KMS-11 (cell line): ENCODE results near the gene PTGR2.
"Not testable (repeated sequence)": the region's sequence is repeated elsewhere in the genome, so short reads cannot be mapped to it uniquely, and the experiment has no call there.

Source experiments
- H2AFZ ChIP-seq: fragments of 200-600 bp; sonication (generic); 2 replicates; pipeline ENCODE4 v1.6.1; 2016; ENCODE audit warnings: antibody characterized with exemption, mixed run types, low read depth
- H3K27ac ChIP-seq: fragments of 200-600 bp; sonication (generic); 2 replicates; pipeline ENCODE4 v1.6.1; 2016; ENCODE audit warnings: mild to moderate bottlenecking, mixed run types
- H3K27me3 ChIP-seq: fragments of 200-600 bp; sonication (generic); 2 replicates; pipeline ENCODE4 v1.6.1; 2017; ENCODE audit warnings: mild to moderate bottlenecking, low read depth, mixed run types, moderate library complexity; ENCODE audit not compliant: insufficient read depth
- H3K36me3 ChIP-seq: fragments of 200-600 bp; sonication (generic); 2 replicates; pipeline ENCODE4 v1.6.1; 2017; ENCODE audit warnings: mild to moderate bottlenecking, mixed run types; ENCODE audit not compliant: insufficient read depth
- H3K4me1 ChIP-seq: fragments of 200-600 bp; sonication (generic); 2 replicates; pipeline ENCODE4 v1.6.1; 2016; ENCODE audit warnings: mild to moderate bottlenecking, low read depth, mixed run types; ENCODE audit not compliant: poor library complexity, severe bottlenecking
- H3K4me2 ChIP-seq: fragments of 200-600 bp; sonication (generic); 2 replicates; pipeline ENCODE4 v1.7.0; 2016; ENCODE audit warnings: mild to moderate bottlenecking, mixed run types
- H3K4me3 ChIP-seq: fragments of 200-600 bp; sonication (generic); IDR thresholded peaks from 2 replicates; pipeline ENCODE4 v1.6.1; 2017; ENCODE audit warnings: low read depth, low read length, mixed read lengths; ENCODE audit not compliant: insufficient read depth
- H3K79me2 ChIP-seq: fragments of 200-600 bp; sonication (generic); 2 replicates; pipeline ENCODE4 v1.6.1; 2016; ENCODE audit warnings: low read depth, mixed run types; ENCODE audit not compliant: insufficient read depth
- H3K9ac ChIP-seq: fragments of 200-600 bp; sonication (generic); 2 replicates; pipeline ENCODE4 v1.6.1; 2016; ENCODE audit warnings: mild to moderate bottlenecking, mixed run types
- H4K20me1 ChIP-seq: fragments of 200-600 bp; sonication (generic); 2 replicates; pipeline ENCODE4 v1.6.1; 2016; ENCODE audit warnings: mild to moderate bottlenecking, mixed run types; ENCODE audit not compliant: insufficient read depth
- TF ChIP-seq, protein P1 (sequence below): fragments of 200-600 bp; sonication (generic); conservative IDR thresholded peaks from 2 replicates; pipeline ENCODE4 v1.6.1; 2017; ENCODE audit warnings: low read depth, mild to moderate bottlenecking, antibody characterized with exemption, low read length, moderate library complexity, mixed read lengths

PTGR2 gene

DNA sequence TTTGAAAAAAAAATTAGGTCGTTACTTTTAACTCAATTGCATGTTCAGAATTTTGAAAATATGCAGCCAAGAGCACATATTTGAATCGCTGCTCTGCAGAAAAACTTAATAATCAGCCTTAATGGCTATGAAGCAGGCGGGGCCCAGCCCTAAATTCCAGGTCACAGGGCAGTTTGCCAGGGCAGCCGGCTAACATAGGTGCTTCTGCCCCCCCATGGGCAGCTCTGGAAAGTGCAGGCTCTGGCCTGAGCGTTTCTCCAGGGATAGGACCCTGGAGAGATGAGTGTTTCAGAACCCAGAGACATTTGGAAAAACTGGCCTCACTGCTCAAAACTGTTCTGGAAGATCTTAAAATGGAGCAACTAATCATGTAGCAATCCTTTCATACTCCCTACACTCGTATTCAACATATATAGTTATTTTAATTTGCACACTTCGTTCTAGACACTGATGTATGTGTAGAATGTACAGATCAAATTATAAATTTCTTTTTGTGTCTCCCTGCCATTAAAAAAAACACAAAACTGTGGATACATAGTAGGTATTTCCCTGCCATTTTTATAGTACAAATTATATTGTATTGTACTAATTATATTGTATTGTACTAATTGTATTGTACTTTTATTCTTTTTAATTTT, 26.0 kb upstream of the PTGR2 start:
- Histone ChIP-seq H3K4me1 (peaks cover 6% of the 10 kb centered on the region), H3K27ac (no peak overlapping the region), H3K36me3 (no peaks in the 10 kb centered on the region), H3K79me2 (no peaks in the 10 kb centered on the region), H3K4me3 (no peak overlapping the region), H3K9ac (no peak overlapping the region), H2AFZ (no peak overlapping the region), H4K20me1 (no peaks in the 10 kb centered on the region), H3K27me3 (no peaks in the 10 kb centered on the region), H3K4me2 (no peak overlapping the region)
- TF ChIP-seq, protein P1, sequence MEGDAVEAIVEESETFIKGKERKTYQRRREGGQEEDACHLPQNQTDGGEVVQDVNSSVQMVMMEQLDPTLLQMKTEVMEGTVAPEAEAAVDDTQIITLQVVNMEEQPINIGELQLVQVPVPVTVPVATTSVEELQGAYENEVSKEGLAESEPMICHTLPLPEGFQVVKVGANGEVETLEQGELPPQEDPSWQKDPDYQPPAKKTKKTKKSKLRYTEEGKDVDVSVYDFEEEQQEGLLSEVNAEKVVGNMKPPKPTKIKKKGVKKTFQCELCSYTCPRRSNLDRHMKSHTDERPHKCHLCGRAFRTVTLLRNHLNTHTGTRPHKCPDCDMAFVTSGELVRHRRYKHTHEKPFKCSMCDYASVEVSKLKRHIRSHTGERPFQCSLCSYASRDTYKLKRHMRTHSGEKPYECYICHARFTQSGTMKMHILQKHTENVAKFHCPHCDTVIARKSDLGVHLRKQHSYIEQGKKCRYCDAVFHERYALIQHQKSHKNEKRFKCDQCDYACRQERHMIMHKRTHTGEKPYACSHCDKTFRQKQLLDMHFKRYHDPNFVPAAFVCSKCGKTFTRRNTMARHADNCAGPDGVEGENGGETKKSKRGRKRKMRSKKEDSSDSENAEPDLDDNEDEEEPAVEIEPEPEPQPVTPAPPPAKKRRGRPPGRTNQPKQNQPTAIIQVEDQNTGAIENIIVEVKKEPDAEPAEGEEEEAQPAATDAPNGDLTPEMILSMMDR: peak; percentile 59

DNA sequence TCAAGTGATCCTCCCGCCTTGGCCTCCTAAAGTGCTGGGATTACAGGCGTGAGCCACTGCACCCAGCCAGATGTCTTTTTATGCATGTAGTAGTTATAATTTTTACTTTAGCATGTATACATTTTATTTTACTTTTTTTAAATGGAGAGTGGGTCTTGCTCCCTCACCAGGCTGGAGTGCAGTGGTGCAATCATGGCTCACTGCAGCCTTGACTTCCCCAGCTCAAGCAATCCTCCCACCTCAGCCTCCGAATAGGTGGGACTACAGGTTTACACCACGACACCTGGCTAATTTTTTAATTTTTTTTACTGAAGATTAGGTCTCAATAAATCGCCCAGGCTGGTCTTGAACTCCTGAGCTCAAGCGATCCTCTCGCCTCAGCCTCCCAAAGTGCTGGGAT, 24.4 kb upstream of the PTGR2 start:
- H3K4me3 ChIP-seq, H3K4me1 ChIP-seq, H3K79me2 ChIP-seq, H3K27ac ChIP-seq, H4K20me1 ChIP-seq, H3K27me3 ChIP-seq, H2AFZ ChIP-seq, H3K36me3 ChIP-seq, H3K4me2 ChIP-seq, H3K9ac ChIP-seq: not testable (repeated sequence)

DNA sequence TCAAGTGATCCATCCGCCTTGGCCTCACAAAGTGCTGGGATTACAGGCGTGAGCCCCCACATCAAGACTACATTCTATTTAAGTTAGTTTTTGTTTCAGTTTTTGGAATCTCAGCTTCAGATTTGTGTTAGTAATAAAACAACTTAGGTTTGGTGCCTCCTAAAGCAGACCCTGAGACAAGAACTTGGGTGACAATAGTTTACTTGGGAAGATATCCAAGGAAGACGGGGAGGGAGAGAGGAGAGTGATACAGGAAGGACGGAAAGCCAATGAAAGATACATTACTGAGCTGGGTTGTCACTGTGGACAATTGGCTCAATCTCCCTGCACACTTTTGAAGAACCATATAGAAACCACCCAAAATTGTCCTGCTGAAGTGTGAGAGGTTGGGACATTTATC, 22.6 kb upstream of the PTGR2 start:
- Histone ChIP-seq H3K36me3 (no peaks in the 10 kb centered on the region), H3K27ac (no peak overlapping the region), H4K20me1 (no peaks in the 10 kb centered on the region), H3K79me2 (no peaks in the 10 kb centered on the region), H2AFZ (no peak overlapping the region), H3K27me3 (no peaks in the 10 kb centered on the region), H3K4me3 (no peak overlapping the region), H3K4me1 (peaks cover 6% of the 10 kb centered on the region), H3K4me2 (no peak overlapping the region), H3K9ac (no peak overlapping the region)
- TF ChIP-seq, protein P1: no peak

DNA sequence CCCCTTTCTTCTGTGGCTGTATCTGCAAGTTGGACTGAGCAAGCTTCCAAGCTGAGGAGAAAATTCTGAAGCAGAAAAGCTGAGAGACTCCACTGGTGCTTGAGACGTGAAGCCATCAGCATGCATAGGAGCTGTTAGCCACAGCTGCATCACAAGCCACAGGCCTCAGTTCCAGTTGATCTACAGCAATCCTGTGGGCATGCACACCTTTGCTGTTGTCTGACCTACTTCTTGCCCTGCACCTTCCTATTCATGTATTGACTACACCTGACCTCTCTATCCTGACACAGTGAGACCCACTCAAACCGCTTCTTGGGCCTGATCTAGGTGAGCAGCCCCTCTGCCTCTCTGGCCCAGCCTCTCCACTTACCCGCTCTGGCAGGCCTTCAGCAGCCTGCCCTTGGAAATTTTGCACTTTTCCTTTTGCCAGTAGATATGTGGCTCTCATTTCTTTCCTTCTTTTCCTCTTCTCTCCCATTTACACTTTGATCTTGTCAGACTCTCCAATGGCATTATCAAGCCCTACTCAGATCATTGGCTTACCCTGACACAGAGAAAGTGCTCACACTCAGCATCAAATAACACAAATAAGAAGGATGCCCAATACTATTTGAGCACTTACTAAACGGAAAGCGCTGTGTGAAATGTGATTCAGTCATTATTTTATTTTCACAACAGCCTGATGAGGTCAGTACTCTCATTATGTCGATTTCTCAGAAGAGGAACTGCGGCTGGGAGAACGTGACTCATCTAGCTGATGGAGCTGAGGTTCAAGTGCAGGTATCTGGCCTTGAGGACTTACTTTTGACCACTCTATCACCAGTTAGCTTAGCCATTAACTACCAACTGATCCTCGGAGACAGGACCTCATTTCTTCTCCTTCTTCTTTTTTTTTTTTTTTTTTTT, 21.9 kb upstream of the PTGR2 start:
- Histone ChIP-seq H3K27me3 (no peaks in the 10 kb centered on the region), H3K4me2 (no peak overlapping the region), H4K20me1 (no peaks in the 10 kb centered on the region), H3K4me3 (no peak overlapping the region), H3K9ac (no peak overlapping the region), H3K79me2 (no peaks in the 10 kb centered on the region), H2AFZ (no peak overlapping the region), H3K27ac (no peak overlapping the region), H3K36me3 (no peaks in the 10 kb centered on the region), H3K4me1 (peaks cover 6% of the 10 kb centered on the region)
- TF ChIP-seq, protein P1: no peak

DNA sequence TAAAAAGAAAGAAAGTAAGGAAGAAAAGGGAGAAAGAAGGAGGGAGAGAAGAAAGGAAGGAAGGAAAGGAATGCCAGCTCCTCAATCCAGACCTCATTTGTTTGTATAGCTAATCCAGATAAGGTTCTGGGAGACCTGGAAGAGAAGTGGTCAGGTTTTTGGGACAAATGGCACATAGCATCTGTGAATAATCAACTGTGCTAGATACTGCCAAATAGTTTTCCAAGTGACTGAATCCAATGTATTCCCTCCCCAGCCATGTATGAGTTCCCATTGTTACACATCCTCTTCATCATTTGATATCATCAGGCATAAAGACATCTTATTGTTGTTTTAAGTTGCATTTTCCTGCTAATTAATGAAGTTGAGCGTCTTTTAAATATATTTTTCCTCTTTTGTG, 18.6 kb upstream of the PTGR2 start:
- Histone ChIP-seq H2AFZ (no peak overlapping the region), H3K36me3 (no peaks in the 10 kb centered on the region), H3K27me3 (no peaks in the 10 kb centered on the region), H3K4me3 (no peak overlapping the region), H3K27ac (no peak overlapping the region), H4K20me1 (no peaks in the 10 kb centered on the region), H3K9ac (no peak overlapping the region), H3K79me2 (no peaks in the 10 kb centered on the region), H3K4me2 (no peak overlapping the region), H3K4me1 (no peaks in the 10 kb centered on the region)
- TF ChIP-seq, protein P1: no peak
